OCI-LY1 (cell line): ENCODE measurements around the gene ERMARD.

Source experiments
- H2AFZ ChIP-seq: fragments of 200-600 bp; sonication (generic), shearing (Covaris generic); 2 replicates; pipeline ENCODE4 v1.6.0; 2014; ENCODE audit warnings: antibody characterized with exemption, mild to moderate bottlenecking, low read length
- H3F3A ChIP-seq: fragments of 200-600 bp; sonication (generic), shearing (Covaris generic); 2 replicates; pipeline ENCODE4 v1.6.0; 2014; ENCODE audit warnings: mild to moderate bottlenecking, antibody characterized with exemption, low read length, moderate library complexity; ENCODE audit not compliant: insufficient read depth
- H3K27ac ChIP-seq: fragments of 200-600 bp; sonication (generic); 2 replicates; pipeline ENCODE4 v1.5.1; 2014; ENCODE audit warnings: low read length, mixed run types, mild to moderate bottlenecking, low read depth; ENCODE audit not compliant: poor library complexity, severe bottlenecking
- H3K27me3 ChIP-seq: fragments of 200-600 bp; sonication (generic); 2 replicates; pipeline ENCODE4 v1.6.0; 2014; ENCODE audit warnings: antibody characterized with exemption, mild to moderate bottlenecking, low read length, moderate library complexity; ENCODE audit not compliant: insufficient read depth
- H3K36me3 ChIP-seq: fragments of 200-600 bp; sonication (generic); 2 replicates; pipeline ENCODE4 v1.6.1; 2014; ENCODE audit warnings: mild to moderate bottlenecking, antibody characterized with exemption, low read length, moderate library complexity, mixed read lengths; ENCODE audit not compliant: insufficient read depth
- H3K4me1 ChIP-seq: fragments of 200-600 bp; sonication (generic); 2 replicates; pipeline ENCODE4 v1.5.1; 2014; ENCODE audit warnings: mild to moderate bottlenecking, low read length, moderate library complexity; ENCODE audit not compliant: insufficient read depth, severe bottlenecking
- H3K4me2 ChIP-seq: fragments of 200-600 bp; sonication (generic), shearing (Covaris generic); 2 replicates; pipeline ENCODE4 v1.6.1; 2014; ENCODE audit warnings: low read length
- H3K4me3 ChIP-seq: fragments of 200-600 bp; sonication (generic); 2 replicates; pipeline ENCODE4 v1.5.1; 2014; ENCODE audit warnings: low read length, low read depth, mild to moderate bottlenecking, mixed read lengths; ENCODE audit not compliant: poor library complexity, severe bottlenecking
- H3K79me2 ChIP-seq: fragments of 200-600 bp; shearing (Covaris generic); 2 replicates; pipeline ENCODE4 v1.6.1; 2016; ENCODE audit warnings: mixed run types, low read length, mixed read lengths; ENCODE audit not compliant: insufficient read depth
- H3K9ac ChIP-seq: fragments of 200-600 bp; sonication (generic), shearing (Covaris generic); 2 replicates; pipeline ENCODE4 v1.6.1; 2014; ENCODE audit warnings: mild to moderate bottlenecking, low read length, mixed read lengths
- H3K9me2 ChIP-seq: fragments of 200-600 bp; sonication (generic), shearing (Covaris generic); 2 replicates; pipeline ENCODE4 v1.6.1; 2014; ENCODE audit warnings: low read depth, mild to moderate bottlenecking, low read length, mixed read lengths
- H3K9me3 ChIP-seq: fragments of 200-600 bp; shearing (Covaris generic); 2 replicates; pipeline ENCODE4 v1.6.1; 2014; ENCODE audit warnings: low read length, mixed read lengths
- H4K20me1 ChIP-seq: fragments of 200-600 bp; sonication (generic), shearing (Covaris generic); 2 replicates; pipeline ENCODE4 v1.6.0; 2016; ENCODE audit warnings: mild to moderate bottlenecking, low read length; ENCODE audit not compliant: insufficient read depth
- CTCF ChIP-seq: fragments of 200-600 bp; sonication (generic), shearing (Covaris generic); IDR thresholded peaks from 2 replicates; pipeline ENCODE4 v1.5.1; 2017; ENCODE audit warnings: mild to moderate bottlenecking, antibody characterized with exemption, low read length, moderate library complexity, mixed read lengths
- EZH2 ChIP-seq: fragments of 200-600 bp; sonication (generic), shearing (Covaris generic); IDR thresholded peaks from 2 replicates; pipeline ENCODE4 v1.8.0; 2017; ENCODE audit warnings: borderline replicate concordance, mixed run types, mild to moderate bottlenecking, antibody characterized with exemption, low read length, moderate library complexity, mixed read lengths

ERMARD gene

GRCh38 chr6:169775321-169775720, 23.9 kb downstream of the ERMARD start:
- H3F3A ChIP-seq, result no peaks in the 10 kb centered on the region
- H3K4me1 ChIP-seq, result no peaks in the 10 kb centered on the region
- no peak overlapping the region for H3K27ac ChIP-seq
- no peak for TF ChIP-seq EZH2
- TF ChIP-seq CTCF, result no peak
- no peak overlapping the region for H2AFZ ChIP-seq
- no peaks in the 10 kb centered on the region for H3K79me2 ChIP-seq
- H3K9ac ChIP-seq, result no peak overlapping the region
- H3K9me3 ChIP-seq, result no peaks in the 10 kb centered on the region
- no peak overlapping the region for H3K4me2 ChIP-seq
- H4K20me1 ChIP-seq, result no peaks in the 10 kb centered on the region
- H3K27me3 ChIP-seq, result no peaks in the 10 kb centered on the region
- no peaks in the 10 kb centered on the region for H3K9me2 ChIP-seq
- peaks cover 25% of the 10 kb centered on the region for H3K36me3 ChIP-seq
- H3K4me3 ChIP-seq, result no peak overlapping the region

DNA sequence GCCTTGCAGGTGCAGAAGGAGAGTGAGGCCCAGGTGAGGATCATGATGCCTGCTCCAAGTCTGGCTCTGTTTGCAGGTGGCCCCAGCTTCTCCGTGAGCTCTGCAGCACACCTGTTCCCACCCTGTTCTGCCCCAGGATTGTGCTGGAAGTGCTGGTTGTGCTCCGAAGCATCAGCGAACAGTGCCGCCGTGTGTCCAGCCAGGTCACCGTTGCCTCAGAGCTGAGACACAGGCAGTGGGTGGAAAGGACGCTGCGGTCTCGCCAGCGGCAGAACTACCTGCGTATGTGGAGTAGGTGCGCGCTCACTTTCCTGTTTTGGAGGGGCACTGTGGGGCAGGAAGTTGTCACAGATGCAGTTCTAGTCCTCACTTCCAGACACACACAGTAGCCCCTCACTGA, 25.0 kb downstream of the ERMARD start:
- Histone ChIP-seq H4K20me1 (no peaks in the 10 kb centered on the region), H3K27me3 (no peaks in the 10 kb centered on the region), H3K4me2 (no peak overlapping the region), H3F3A (no peaks in the 10 kb centered on the region), H3K27ac (no peak overlapping the region), H3K4me1 (no peaks in the 10 kb centered on the region), H3K36me3 (peaks cover 28% of the 10 kb centered on the region), H3K4me3 (no peak overlapping the region), H3K79me2 (no peaks in the 10 kb centered on the region), H2AFZ (no peak overlapping the region), H3K9ac (no peak overlapping the region), H3K9me2 (no peaks in the 10 kb centered on the region), H3K9me3 (no peaks in the 10 kb centered on the region)
- TF ChIP-seq EZH2 (no peak), CTCF (no peak)

DNA sequence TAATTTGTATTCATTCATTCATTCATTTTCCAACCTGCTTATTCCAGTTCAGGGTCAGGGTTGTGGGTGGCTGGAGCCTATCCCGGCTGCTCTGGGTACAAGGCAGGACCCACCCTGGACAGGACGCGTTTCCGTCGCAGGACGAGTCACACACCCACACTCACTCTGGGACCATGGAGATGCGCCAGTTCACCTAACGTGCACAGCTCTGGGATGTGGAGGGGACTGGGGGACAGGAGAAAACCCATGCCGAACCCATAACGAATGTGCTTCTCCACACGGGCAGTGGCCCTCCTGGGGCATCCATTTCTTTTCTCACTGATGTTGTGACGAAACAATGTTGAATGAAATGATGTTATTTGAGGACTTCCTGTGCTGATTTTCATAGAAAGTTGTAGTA, 26.5 kb downstream of the ERMARD start:
- Histone ChIP-seq H3K36me3 (peaks cover 22% of the 10 kb centered on the region), H3K79me2 (no peaks in the 10 kb centered on the region), H3F3A (no peaks in the 10 kb centered on the region), H2AFZ (no peak overlapping the region), H3K4me2 (no peak overlapping the region), H3K4me3 (no peak overlapping the region), H3K9ac (no peak overlapping the region), H4K20me1 (no peaks in the 10 kb centered on the region), H3K4me1 (no peaks in the 10 kb centered on the region), H3K27me3 (no peaks in the 10 kb centered on the region), H3K9me2 (no peaks in the 10 kb centered on the region), H3K9me3 (no peaks in the 10 kb centered on the region), H3K27ac (no peak overlapping the region)
- no peak for TF ChIP-seq CTCF
- TF ChIP-seq EZH2, result no peak
